ENCODE measurements around the gene MGMT. TPM values are rescaled to one million over a fixed set of nuclear protein-coding genes. Genes with fewer than 3 reads are reported as not detected.

Gene MGMT
- 0.62 TPM in 1 of 2 replicates, not detected in the other for total RNA-seq (2011; cell fraction: chromatin; rRNA removed; ENCODE audit: low replicate concordance)
- not detected in 2 replicates for total RNA-seq (2011; cell fraction: nucleolus; rRNA removed)
- not detected in 2 replicates for total RNA-seq (2011; cell fraction: nucleoplasm; rRNA removed)
- total RNA-seq (2014; rRNA removed) (0.08 and 0.23 TPM in 2 replicates), total RNA-seq (2014; rRNA removed; fragmentation: Illumina TruSeq; extraction: Trizol) (not detected in 2 replicates), total RNA-seq (2015; rRNA removed; fragmentation: Illumina TruSeq; extraction: Trizol) (0.11 and 0.19 TPM in 2 replicates), total RNA-seq (2021) (0.16 and 0.29 TPM in 2 replicates), polyA plus RNA-seq (2011; rRNA removed) (not detected in 2 replicates), polyA plus RNA-seq (2014; fragmentation: Illumina TruSeq; extraction: Trizol) (0.11 TPM in 1 of 2 replicates, not detected in the other), polyA plus RNA-seq (2014; fragmentation: Nextera tagmentation; extraction: Ambion mirVana) (under 1 TPM in 1 of 2 experiments, not detected in 1; 0.03 TPM), polyA plus RNA-seq (2014; rRNA removed) (0.05 and 0.09 TPM in 2 replicates), polyA minus RNA-seq (2011; rRNA and poly(A)+ RNA removed) (not detected in 2 replicates), Bru-seq, nascent RNA (percentile 16 among the genes with signal in this experiment), BruChase-seq, experiment 1, labeled RNA remaining after a 2-hour chase (percentile 13 among the genes with signal in this experiment), BruChase-seq, experiment 2, labeled RNA remaining after a 6-hour chase (percentile 14 among the genes with signal in this experiment)
- polyA plus RNA-seq (2011; cell fraction: cytosol; rRNA removed), result not detected in 2 replicates
- not detected in 2 replicates for polyA plus RNA-seq (2011; cell fraction: nucleus; rRNA removed)
- 0.12 and 1.0 TPM in 2 replicates for polyA plus RNA-seq (2012)
- not detected in 2 replicates for polyA minus RNA-seq (2011; cell fraction: cytosol; rRNA and poly(A)+ RNA removed)
- polyA minus RNA-seq (2011; cell fraction: nucleus; rRNA and poly(A)+ RNA removed), result 0.40 TPM in 1 of 2 replicates, not detected in the other
- long read RNA-seq, experiment 1, result 0 reads
- long read RNA-seq, experiment 2, result 0 reads
- long read RNA-seq, experiment 3, result 0 reads

DNA sequence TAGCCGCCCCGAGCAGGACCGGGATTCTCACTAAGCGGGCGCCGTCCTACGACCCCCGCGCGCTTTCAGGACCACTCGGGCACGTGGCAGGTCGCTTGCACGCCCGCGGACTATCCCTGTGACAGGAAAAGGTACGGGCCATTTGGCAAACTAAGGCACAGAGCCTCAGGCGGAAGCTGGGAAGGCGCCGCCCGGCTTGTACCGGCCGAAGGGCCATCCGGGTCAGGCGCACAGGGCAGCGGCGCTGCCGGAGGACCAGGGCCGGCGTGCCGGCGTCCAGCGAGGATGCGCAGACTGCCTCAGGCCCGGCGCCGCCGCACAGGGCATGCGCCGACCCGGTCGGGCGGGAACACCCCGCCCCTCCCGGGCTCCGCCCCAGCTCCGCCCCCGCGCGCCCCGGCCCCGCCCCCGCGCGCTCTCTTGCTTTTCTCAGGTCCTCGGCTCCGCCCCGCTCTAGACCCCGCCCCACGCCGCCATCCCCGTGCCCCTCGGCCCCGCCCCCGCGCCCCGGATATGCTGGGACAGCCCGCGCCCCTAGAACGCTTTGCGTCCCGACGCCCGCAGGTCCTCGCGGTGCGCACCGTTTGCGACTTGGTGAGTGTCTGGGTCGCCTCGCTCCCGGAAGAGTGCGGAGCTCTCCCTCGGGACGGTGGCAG is at the start of gene MGMT:
TSS of gene MGMT (plus strand) at position 539 of the 656 bp plus-strand sequence.
- Histone ChIP-seq H3K79me2 (ENCODE audit: control insufficient read depth, insufficient read depth, low read length) (no peaks in the 10 kb centered on the region), H2AFZ (ENCODE audit: low read depth, low read length) (no peak within 1 kb of the TSS), H3K9me1 (ENCODE audit: control insufficient read depth, insufficient read depth, low read length) (no peaks in the 10 kb centered on the region), H3K36me3 (ENCODE audit: control insufficient read depth, insufficient read depth, low read length) (no peaks in the 10 kb centered on the region), H3K27ac (ENCODE audit: extremely low read depth, low read depth, low read length) (no peak within 1 kb of the TSS), H3K4me2 (ENCODE audit: insufficient read depth, low read length) (no peak within 1 kb of the TSS), H3K4me3 (no peak within 1 kb of the TSS), H3K9me3 (replicated peaks; ENCODE audit: control insufficient read depth, insufficient read depth, low read depth, low read length) (no peaks in the 10 kb centered on the region), H3K4me1 (replicated peaks in 1 of 2; ENCODE audit: control insufficient read depth in 2 of 2, insufficient read depth in 2 of 2, low read length in 2 of 2) (peaks cover 0 to 4% of the 10 kb centered on the region in 2 experiments; a peak in 1 of 5 replicates), H3K27me3 (ENCODE audit: control insufficient read depth in 2 of 2, insufficient read depth in 2 of 2, low read length in 2 of 2) (no peaks in the 10 kb centered on the region), H4K20me1 (replicated peaks; ENCODE audit: control insufficient read depth, insufficient read depth, low read length) (no peaks in the 10 kb centered on the region), H3K9ac (ENCODE audit: insufficient read depth in 1 of 2, low read depth in 2 of 2, low read length in 2 of 2) (no peak within 1 kb of the TSS)
- TF ChIP-seq, protein P1, sequence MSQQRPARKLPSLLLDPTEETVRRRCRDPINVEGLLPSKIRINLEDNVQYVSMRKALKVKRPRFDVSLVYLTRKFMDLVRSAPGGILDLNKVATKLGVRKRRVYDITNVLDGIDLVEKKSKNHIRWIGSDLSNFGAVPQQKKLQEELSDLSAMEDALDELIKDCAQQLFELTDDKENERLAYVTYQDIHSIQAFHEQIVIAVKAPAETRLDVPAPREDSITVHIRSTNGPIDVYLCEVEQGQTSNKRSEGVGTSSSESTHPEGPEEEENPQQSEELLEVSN (IDR thresholded peaks at IDR 0.05; ENCODE audit: borderline replicate concordance in 1 of 2, extremely low read depth in 1 of 2, insufficient read depth in 1 of 2, insufficient read length in 1 of 2, low read depth in 1 of 2, low read length in 1 of 2, poor library complexity in 1 of 2, severe bottlenecking in 1 of 2), result peak in 1 of 2 experiments; percentile 24
- TF ChIP-seq, protein P2, sequence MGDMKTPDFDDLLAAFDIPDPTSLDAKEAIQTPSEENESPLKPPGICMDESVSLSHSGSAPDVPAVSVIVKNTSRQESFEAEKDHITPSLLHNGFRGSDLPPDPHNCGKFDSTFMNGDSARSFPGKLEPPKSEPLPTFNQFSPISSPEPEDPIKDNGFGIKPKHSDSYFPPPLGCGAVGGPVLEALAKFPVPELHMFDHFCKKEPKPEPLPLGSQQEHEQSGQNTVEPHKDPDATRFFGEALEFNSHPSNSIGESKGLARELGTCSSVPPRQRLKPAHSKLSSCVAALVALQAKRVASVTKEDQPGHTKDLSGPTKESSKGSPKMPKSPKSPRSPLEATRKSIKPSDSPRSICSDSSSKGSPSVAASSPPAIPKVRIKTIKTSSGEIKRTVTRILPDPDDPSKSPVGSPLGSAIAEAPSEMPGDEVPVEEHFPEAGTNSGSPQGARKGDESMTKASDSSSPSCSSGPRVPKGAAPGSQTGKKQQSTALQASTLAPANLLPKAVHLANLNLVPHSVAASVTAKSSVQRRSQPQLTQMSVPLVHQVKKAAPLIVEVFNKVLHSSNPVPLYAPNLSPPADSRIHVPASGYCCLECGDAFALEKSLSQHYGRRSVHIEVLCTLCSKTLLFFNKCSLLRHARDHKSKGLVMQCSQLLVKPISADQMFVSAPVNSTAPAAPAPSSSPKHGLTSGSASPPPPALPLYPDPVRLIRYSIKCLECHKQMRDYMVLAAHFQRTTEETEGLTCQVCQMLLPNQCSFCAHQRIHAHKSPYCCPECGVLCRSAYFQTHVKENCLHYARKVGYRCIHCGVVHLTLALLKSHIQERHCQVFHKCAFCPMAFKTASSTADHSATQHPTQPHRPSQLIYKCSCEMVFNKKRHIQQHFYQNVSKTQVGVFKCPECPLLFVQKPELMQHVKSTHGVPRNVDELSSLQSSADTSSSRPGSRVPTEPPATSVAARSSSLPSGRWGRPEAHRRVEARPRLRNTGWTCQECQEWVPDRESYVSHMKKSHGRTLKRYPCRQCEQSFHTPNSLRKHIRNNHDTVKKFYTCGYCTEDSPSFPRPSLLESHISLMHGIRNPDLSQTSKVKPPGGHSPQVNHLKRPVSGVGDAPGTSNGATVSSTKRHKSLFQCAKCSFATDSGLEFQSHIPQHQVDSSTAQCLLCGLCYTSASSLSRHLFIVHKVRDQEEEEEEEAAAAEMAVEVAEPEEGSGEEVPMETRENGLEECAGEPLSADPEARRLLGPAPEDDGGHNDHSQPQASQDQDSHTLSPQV (IDR thresholded peaks at IDR 0.05), result no peak
- TF ChIP-seq NRF1 (conservative IDR thresholded peaks at IDR 0.05 in 1 of 2, IDR thresholded peaks at IDR 0.05 in 1 of 2), result peak in 1 of 2 experiments; percentile 42; a peak in 2 of 4 replicates
- TF ChIP-seq TBL1XR1 (IDR thresholded peaks at IDR 0.05; ENCODE audit: low read length in 2 of 2), result no peak
- intact Hi-C loops (cut with micrococcal nuclease) (no loop called here), in situ Hi-C loops (cut with MboI) (no loop called here)
- 79% methylated on average over 11 of the region's 85 CpGs for WGBS (ENCODE audit: insufficient coverage, low coverage, missing lambda C conversion rate)
- DNase-seq (ENCODE audit: extremely low read depth in 1 of 4, low spot score in 3 of 4) (peak; percentile 32 to 85 (median 80)), ATAC-seq (peak; percentile 98), FAIRE-seq (no peak)
- ChIA-PET POLR2A (no interaction called here), CTCF (ENCODE audit: low intra/inter-chr PET ratio) (no interaction called here)
- no TSS peak for BruUV-seq (replicated peaks)

All from K562 (cell line).